H1 (cell line): ENCODE measurements around the gene RAB30. TPM values are rescaled to one million over a fixed set of nuclear protein-coding genes. Genes with fewer than 3 reads are reported as not detected.
A peak's percentile ranks its signal among the peaks of the same experiment; 100 is the strongest.

Experiments used
- CTCF ChIA-PET: fragments of 300-600 bp; sonication (Branson Sonifier 250); formaldehyde crosslinking; loops from one replicate; lab custom pipeline; 2021; ENCODE audit not compliant: partially characterized antibody; lab: Charles Lee
- POLR2A ChIA-PET: fragments of 300-600 bp; sonication (Branson Sonifier 250); formaldehyde crosslinking; loops from one replicate; lab custom pipeline; 2021; ENCODE audit warnings: inconsistent platforms; ENCODE audit not compliant: partially characterized antibody; lab: Charles Lee
- DNase-seq, 2 experiments: peaks; one replicate each; pipeline versions ENCODE4 v3.0.0 to v3.0.0-alpha.2; 2010 to 2022; ENCODE audit warnings: low spot score in 2 of 2, low read depth in 1 of 2, mixed read lengths in 1 of 2
- FAIRE-seq: peaks from 2 replicates; lab custom pipeline; 2011; peaks lifted over from hg19 to GRCh38; lab: Jason Lieb, UNC
- H2AFZ ChIP-seq: 2 replicates; pipeline ENCODE4 v1.8.1; 2012; ENCODE audit warnings: low read length, inconsistent platforms
- H2AK5ac ChIP-seq: 2 replicates; pipeline ENCODE4 v1.6.1; 2013; ENCODE audit warnings: low read depth, low read length
- H2BK120ac ChIP-seq: replicated peaks from 2 replicates; pipeline ENCODE3; 2013; ENCODE audit warnings: low read depth, low read length, inconsistent platforms
- H2BK12ac ChIP-seq: 2 replicates; pipeline ENCODE4 v1.6.1; 2013; ENCODE audit warnings: low read depth, low read length
- H2BK15ac ChIP-seq: 2 replicates; pipeline ENCODE4 v1.6.1; 2013; ENCODE audit warnings: low read length
- H2BK20ac ChIP-seq: 2 replicates; pipeline ENCODE4 v1.6.1; 2013; ENCODE audit warnings: low read length
- H2BK5ac ChIP-seq: 2 replicates; pipeline ENCODE4 v1.6.1; 2013; ENCODE audit warnings: low read depth, low read length
- H3K14ac ChIP-seq: 2 replicates; pipeline ENCODE4 v1.6.1; 2013; ENCODE audit warnings: inconsistent platforms; ENCODE audit not compliant: insufficient read length
- H3K18ac ChIP-seq: 2 replicates; pipeline ENCODE4 v1.6.1; 2013; ENCODE audit warnings: low read length; ENCODE audit errors: extremely low read depth
- H3K23ac ChIP-seq: 2 replicates; pipeline ENCODE4 v1.6.1; 2013; ENCODE audit warnings: inconsistent platforms; ENCODE audit not compliant: insufficient read length
- H3K23me2 ChIP-seq: 2 replicates; pipeline ENCODE4 v1.6.1; 2013; ENCODE audit warnings: low read depth, low read length
- H3K27ac ChIP-seq: 2 replicates; pipeline ENCODE4 v1.6.1; 2011; ENCODE audit warnings: low read depth, low read length, inconsistent platforms
- H3K27me3 ChIP-seq, 4 experiments: replicated peaks in 1 of 4; 1 replicate in 1 of 4; 2 replicates in 3 of 4; pipeline versions ENCODE4 v1.6.1 to v1.8.1; 2011 to 2013; ENCODE audit warnings: low read length in 3 of 4, mild to moderate bottlenecking in 3 of 4, inconsistent platforms in 2 of 4, mixed read lengths in 2 of 4, moderate library complexity in 1 of 4; ENCODE audit not compliant: control insufficient read depth in 3 of 4, insufficient read depth in 3 of 4; ENCODE audit errors: extremely low read depth in 1 of 4
- H3K36me3 ChIP-seq, 4 experiments: 2 replicates each; pipeline versions ENCODE4 v1.6.1 to v1.8.1; 2011 to 2013; ENCODE audit warnings: mild to moderate bottlenecking in 4 of 4, low read length in 3 of 4, moderate library complexity in 2 of 4, control low read depth in 1 of 4, inconsistent platforms in 1 of 4; ENCODE audit not compliant: insufficient read depth in 4 of 4, control insufficient read depth in 2 of 4
- H3K4ac ChIP-seq: replicated peaks from 2 replicates; pipeline ENCODE3; 2013; ENCODE audit warnings: low read length, low read depth, mixed read lengths, inconsistent platforms; ENCODE audit not compliant: insufficient read length
- H3K4me1 ChIP-seq, 4 experiments: replicated peaks in 1 of 4; 1 replicate in 1 of 4; 2 replicates in 3 of 4; pipeline versions ENCODE4 v1.6.1 to v1.8.1; 2011 to 2013; ENCODE audit warnings: low read length in 3 of 4, inconsistent platforms in 2 of 4, mixed read lengths in 1 of 4; ENCODE audit not compliant: insufficient read depth in 4 of 4, control insufficient read depth in 3 of 4
- H3K4me2 ChIP-seq, 2 experiments: 2 replicates each; pipeline versions ENCODE4 v1.6.1 to v1.8.1; 2011 to 2013; ENCODE audit warnings: low read depth in 2 of 2, low read length in 2 of 2, control low read depth in 1 of 2, inconsistent platforms in 1 of 2, mild to moderate bottlenecking in 1 of 2; ENCODE audit not compliant: insufficient read depth in 1 of 2
- H3K4me3 ChIP-seq, 4 experiments: fragments of 200-600, 300-600 bp in 1 of 4; sonication (generic), shearing (Covaris generic), sonication (Bioruptor Twin) in 1 of 4; 2 replicates each; pipeline versions ENCODE4 v1.5.1 to v1.8.1; 2011 to 2016; ENCODE audit warnings: low read length in 4 of 4, low read depth in 3 of 4, control low read depth in 2 of 4, inconsistent platforms in 2 of 4, mild to moderate bottlenecking in 2 of 4, mixed read lengths in 1 of 4, moderate library complexity in 1 of 4; ENCODE audit not compliant: insufficient read depth in 2 of 4; ENCODE audit errors: extremely low read depth in 1 of 4
- H3K56ac ChIP-seq: replicated peaks from 2 replicates; pipeline ENCODE3; 2013; ENCODE audit warnings: low read depth, mild to moderate bottlenecking, mixed read lengths, low read length, inconsistent platforms; ENCODE audit not compliant: insufficient read length
- H3K79me1 ChIP-seq: 2 replicates; pipeline ENCODE4 v1.6.1; 2013; ENCODE audit warnings: low read depth, low read length, control low read depth
- H3K79me2 ChIP-seq, 2 experiments: 2 replicates each; pipeline versions ENCODE4 v1.6.1 to v1.8.1; 2012 to 2013; ENCODE audit warnings: low read length in 2 of 2, mild to moderate bottlenecking in 2 of 2, inconsistent platforms in 1 of 2; ENCODE audit not compliant: insufficient read depth in 2 of 2, control insufficient read depth in 1 of 2
- H3K9ac ChIP-seq, 4 experiments: replicated peaks in 1 of 4; 1 replicate in 1 of 4; 2 replicates in 3 of 4; pipeline versions ENCODE4 v1.6.1 to v1.8.1; 2011 to 2013; ENCODE audit warnings: low read depth in 3 of 4, low read length in 3 of 4, control low read depth in 2 of 4, mild to moderate bottlenecking in 2 of 4, moderate library complexity in 2 of 4, inconsistent platforms in 1 of 4; ENCODE audit errors: extremely low read depth in 1 of 4
- H3K9me3 ChIP-seq, 2 experiments: 2 replicates each; pipeline versions ENCODE4 v1.6.1 to v1.8.1; 2012 to 2013; ENCODE audit warnings: mild to moderate bottlenecking in 2 of 2, moderate library complexity in 2 of 2, control low read depth in 1 of 2, inconsistent platforms in 1 of 2, low read depth in 1 of 2, low read length in 1 of 2, mixed read lengths in 1 of 2; ENCODE audit not compliant: insufficient read depth in 2 of 2
- H4K20me1 ChIP-seq, 2 experiments: replicated peaks in 1 of 2; 2 replicates each; pipeline versions ENCODE3 to v1.8.1; 2011 to 2013; ENCODE audit warnings: inconsistent platforms in 2 of 2, low read length in 2 of 2, mild to moderate bottlenecking in 1 of 2; ENCODE audit not compliant: insufficient read depth in 2 of 2, control insufficient read depth in 1 of 2
- H4K5ac ChIP-seq: 2 replicates; pipeline ENCODE4 v1.6.1; 2013; ENCODE audit warnings: low read length, low read depth, mixed read lengths, inconsistent platforms; ENCODE audit not compliant: insufficient read length
- H4K8ac ChIP-seq: 2 replicates; pipeline ENCODE4 v1.8.0; 2013; ENCODE audit warnings: mild to moderate bottlenecking, moderate library complexity, low read length, inconsistent platforms; ENCODE audit not compliant: insufficient read depth; ENCODE audit errors: extremely low read depth
- H4K91ac ChIP-seq: replicated peaks from 2 replicates; pipeline ENCODE3; 2013; ENCODE audit warnings: low read length, mixed read lengths, inconsistent platforms; ENCODE audit not compliant: insufficient read length
- JUND ChIP-seq: IDR thresholded peaks from 2 replicates; pipeline ENCODE4 v1.6.1; 2011; ENCODE audit warnings: mild to moderate bottlenecking, improper control_type of control experiment, low read length
- RAD21 ChIP-seq, 2 experiments: IDR thresholded peaks in 1 of 2; conservative IDR thresholded peaks in 1 of 2; 2 replicates each; pipeline ENCODE4 v1.6.1; 2011; ENCODE audit warnings: low read depth in 2 of 2, low read length in 2 of 2, improper control_type of control experiment in 1 of 2, inconsistent platforms in 1 of 2, mild to moderate bottlenecking in 1 of 2, moderate library complexity in 1 of 2
- RFX5 ChIP-seq: IDR thresholded peaks from 2 replicates; pipeline ENCODE4 v1.6.1; 2011; ENCODE audit warnings: low read depth, low read length, improper control_type of control experiment, borderline replicate concordance
- WGBS, 2 experiments: shearing (Covaris generic) in 1 of 2; methylation state at CpG; one replicate each; pipeline versions ENCODE4 v1.1.6 to v1.1.7; 2013 to 2015; ENCODE audit warnings: low lambda C conversion rate in 2 of 2, mixed read lengths in 2 of 2, inconsistent platforms in 1 of 2, low coverage in 1 of 2, missing lambda C conversion rate in 1 of 2; ENCODE audit not compliant: insufficient replicate concordance in 2 of 2, insufficient coverage in 1 of 2, insufficient read length in 1 of 2; ENCODE audit errors: extremely low coverage in 1 of 2, missing lambda C conversion rate in 1 of 2; 5-methylcytosine and 5-hydroxymethylcytosine counted together
- polyA plus RNA-seq, 7 experiments: library from polyadenylated mRNA; depleted of rRNA in 3 of 7; stranded (reverse) in 5 of 7; unstranded in 2 of 7; fragments of >200 nt in 5 of 7; fragments of 200-250 nt in 2 of 7; gene quantifications; 1 replicate in 5 of 7; 2 replicates in 1 of 7; 4 replicates in 1 of 7; pipeline versions ENCODE4 v1.2.1 to v1.2.3, GENCODE V29; 2011 to 2013; ENCODE audit warnings: missing spikeins in 2 of 7, mixed read lengths in 2 of 7
- total RNA-seq: library from RNA; stranded (reverse); fragmentation: NEBNext Ultra II Directional; extraction: Animal tissue kit (Norgen Biotek cat#: 25700); gene quantifications from 2 replicates; pipeline ENCODE4 v1.2.1, GENCODE V29; 2021
- TF ChIP-seq, protein P1 (sequence below): IDR thresholded peaks from 2 replicates; pipeline ENCODE4 v1.6.1; 2012; ENCODE audit warnings: inconsistent platforms

Gene RAB30
- total and polyA plus RNA-seq, 2 of the 8 experiments (the other 6 are each of a cell fraction or from before 2014, with no cell fraction given) = 1.6 to 11.7 TPM

DNA sequence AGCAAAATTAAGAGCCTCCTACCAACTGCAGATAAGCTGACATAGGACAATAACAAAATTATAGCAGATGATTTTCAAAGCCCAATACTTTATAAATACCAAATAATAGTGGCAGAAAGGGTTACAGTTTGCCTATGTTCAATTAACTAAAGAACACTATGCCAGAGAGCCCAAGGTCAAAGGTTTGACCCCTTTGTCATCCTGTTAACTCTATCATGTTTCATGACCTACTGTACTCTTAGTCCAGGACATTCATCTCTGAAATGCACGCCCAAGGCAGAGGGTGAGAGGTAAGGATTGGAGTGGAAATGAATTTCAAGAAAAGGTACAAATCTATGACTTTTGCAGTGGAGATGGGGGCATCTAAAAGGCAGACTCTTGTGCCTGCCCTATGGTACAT lies 99.6 kb downstream of the RAB30 start:
- Histone ChIP-seq H3K18ac (no peak overlapping the region), H3K27ac (no peak overlapping the region), H3K27me3 (no peaks in the 10 kb centered on the region), H2AFZ (no peak overlapping the region), H3K4me2 (no peak overlapping the region), H3K23me2 (no peaks in the 10 kb centered on the region), H3K9ac (no peak overlapping the region), H3K23ac (no peak overlapping the region), H3K79me1 (no peaks in the 10 kb centered on the region), H4K91ac (no peak overlapping the region), H3K79me2 (no peaks in the 10 kb centered on the region), H4K20me1 (no peaks in the 10 kb centered on the region), H3K14ac (no peak overlapping the region), H3K9me3 (no peaks in the 10 kb centered on the region; a peak in 1 of 4 replicates), H2BK20ac (no peak overlapping the region), H2BK12ac (no peak overlapping the region), H3K4me3 (no peak overlapping the region), H2BK15ac (no peak overlapping the region), H2AK5ac (0 out of 2 replicates have a peak overlapping the region, but pooled peaks have one; percentile 39), H2BK120ac (no peak overlapping the region), H4K5ac (no peak overlapping the region), H3K36me3 (no peaks in the 10 kb centered on the region), H3K4ac (no peak overlapping the region), H3K56ac (no peak overlapping the region), H4K8ac (no peak overlapping the region), H3K4me1 (no peaks in the 10 kb centered on the region), H2BK5ac (no peak overlapping the region)
- CTCF ChIA-PET = interaction anchor here (0.9 kb wide), 1 partner anchor 208 kb away, joined by 4 read pairs; no protein-coding TSS in a partner anchor
- DNase-seq (no peak), FAIRE-seq (no peak)
- 87% methylated on average over 1 of the region's 1 CpG; no CpG with 5 or more reads in 1 of the 2 experiments for WGBS, 2 experiments
- POLR2A ChIA-PET = no interaction called here
- TF ChIP-seq, protein P1, sequence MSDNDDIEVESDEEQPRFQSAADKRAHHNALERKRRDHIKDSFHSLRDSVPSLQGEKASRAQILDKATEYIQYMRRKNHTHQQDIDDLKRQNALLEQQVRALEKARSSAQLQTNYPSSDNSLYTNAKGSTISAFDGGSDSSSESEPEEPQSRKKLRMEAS = no peak
- TF ChIP-seq JUND = no peak
- TF ChIP-seq RAD21 (IDR thresholded peaks at IDR 0.05 in 1 of 2, conservative IDR thresholded peaks at IDR 0.05 in 1 of 2; ENCODE audit: low read depth in 2 of 2, low read length in 2 of 2) = no peak
- no peak for TF ChIP-seq RFX5
